DOHH2 (cell line): Measurements from ENCODE around the gene CELA2A.

ENCODE experiments used
- H3F3A ChIP-seq: fragments of 200-600 bp; sonication (generic), shearing (Covaris generic); 2 replicates; pipeline ENCODE4 v1.6.0; 2016; ENCODE audit warnings: antibody characterized with exemption, mild to moderate bottlenecking; ENCODE audit not compliant: control insufficient read depth, insufficient read depth
- H3K27ac ChIP-seq: fragments of 200-600 bp; sonication (generic); 2 replicates; pipeline ENCODE4 v1.5.1; 2014; ENCODE audit warnings: low read depth, mild to moderate bottlenecking, low read length, moderate library complexity
- H3K27me3 ChIP-seq: fragments of 200-600 bp; sonication (generic); 2 replicates; pipeline ENCODE4 v1.6.1; 2014; ENCODE audit warnings: mild to moderate bottlenecking, low read length, mixed read lengths; ENCODE audit not compliant: control insufficient read depth
- H3K36me3 ChIP-seq: fragments of 200-600 bp; sonication (generic); 2 replicates; pipeline ENCODE4 v1.6.1; 2014; ENCODE audit warnings: mild to moderate bottlenecking, low read length, moderate library complexity, mixed read lengths; ENCODE audit not compliant: control insufficient read depth
- H3K4me1 ChIP-seq: fragments of 200-600 bp; sonication (generic); 2 replicates; pipeline ENCODE4 v1.6.1; 2014; ENCODE audit warnings: mild to moderate bottlenecking, low read length, mixed read lengths; ENCODE audit not compliant: control insufficient read depth
- H3K4me2 ChIP-seq: fragments of 200-600 bp; sonication (generic); 2 replicates; pipeline ENCODE4 v1.6.0; 2014; ENCODE audit warnings: mild to moderate bottlenecking, low read length, moderate library complexity
- H3K4me3 ChIP-seq: fragments of 200-600 bp; sonication (generic); 2 replicates; pipeline ENCODE4 v1.5.1; 2014; ENCODE audit warnings: mild to moderate bottlenecking, low read length, mixed read lengths
- H3K79me2 ChIP-seq: fragments of 200-600 bp; sonication (generic); 2 replicates; pipeline ENCODE4 v1.6.1; 2014; ENCODE audit warnings: mild to moderate bottlenecking, low read length, mixed read lengths; ENCODE audit not compliant: control insufficient read depth
- H3K9me2 ChIP-seq: fragments of 200-600 bp; sonication (generic); replicated peaks from 2 replicates; pipeline ENCODE4 v1.6.1; 2014; ENCODE audit warnings: mild to moderate bottlenecking, low read length, mixed read lengths; ENCODE audit not compliant: control insufficient read depth
- H3K9me3 ChIP-seq: fragments of 200-600 bp; sonication (generic); 2 replicates; pipeline ENCODE4 v1.6.1; 2014; ENCODE audit warnings: antibody characterized with exemption, low read length, mixed read lengths; ENCODE audit not compliant: control insufficient read depth, insufficient read depth
- H4K20me1 ChIP-seq: fragments of 200-600 bp; sonication (generic); 2 replicates; pipeline ENCODE4 v1.6.0; 2014; ENCODE audit warnings: low read depth, mild to moderate bottlenecking, antibody characterized with exemption, low read length, moderate library complexity; ENCODE audit not compliant: control insufficient read depth, insufficient read depth
- CTCF ChIP-seq: fragments of 200-600 bp; sonication (generic); IDR thresholded peaks from one replicate; pipeline ENCODE4 v1.5.1; 2014; ENCODE audit warnings: antibody characterized with exemption, mild to moderate bottlenecking, low read depth, low read length; ENCODE audit not compliant: poor library complexity, severe bottlenecking
- EZH2phosphoT487 ChIP-seq: fragments of 200-600 bp; sonication (generic); IDR thresholded peaks from 2 replicates; pipeline ENCODE4 v1.6.1; 2017; ENCODE audit warnings: borderline replicate concordance, mild to moderate bottlenecking, antibody characterized with exemption, low read length, moderate library complexity, mixed read lengths

CELA2A gene

GRCh38 chr1:15442759-15443158 is 13.8 kb upstream of the CELA2A start:
- Histone ChIP-seq H3K79me2 (no peaks in the 10 kb centered on the region), H3K4me1 (no peaks in the 10 kb centered on the region)

GRCh38 chr1:15443281-15443680 is 13.3 kb upstream of the CELA2A start:
- no peaks in the 10 kb centered on the region for H3K36me3 ChIP-seq
- no peaks in the 10 kb centered on the region for H3F3A ChIP-seq
- no peak overlapping the region for H3K4me3 ChIP-seq
- H3K9me3 ChIP-seq = no peaks in the 10 kb centered on the region
- TF ChIP-seq EZH2phosphoT487 = no peak
- no peak for TF ChIP-seq CTCF
- no peak overlapping the region for H3K4me2 ChIP-seq
- H3K79me2 ChIP-seq = no peaks in the 10 kb centered on the region
- no peaks in the 10 kb centered on the region for H3K4me1 ChIP-seq
- H4K20me1 ChIP-seq = no peaks in the 10 kb centered on the region
- no peak overlapping the region for H3K27ac ChIP-seq
- H3K27me3 ChIP-seq = peaks cover 3% of the 10 kb centered on the region; the same call in 1 of the 2 replicates
- H3K9me2 ChIP-seq = no peaks in the 10 kb centered on the region

More at GRCh38 chr1:15442759-15443158, 13.8 kb upstream of the CELA2A start:
- TF ChIP-seq CTCF = no peak
- no peak for TF ChIP-seq EZH2phosphoT487
- Histone ChIP-seq H3K36me3 (no peaks in the 10 kb centered on the region), H4K20me1 (no peaks in the 10 kb centered on the region), H3K4me3 (no peak overlapping the region), H3K4me2 (no peak overlapping the region), H3K9me2 (no peaks in the 10 kb centered on the region), H3F3A (no peaks in the 10 kb centered on the region), H3K9me3 (no peaks in the 10 kb centered on the region), H3K27ac (no peak overlapping the region), H3K27me3 (peaks cover 3% of the 10 kb centered on the region; the same call in 1 of the 2 replicates)

- Histone ChIP-seq H3K79me2 (no peaks in the 10 kb centered on the region), H3K4me3 (no peak overlapping the region), H3K27me3 (peaks cover 3% of the 10 kb centered on the region; the same call in 1 of the 2 replicates), H3F3A (no peaks in the 10 kb centered on the region), H3K9me2 (no peaks in the 10 kb centered on the region), H3K36me3 (no peaks in the 10 kb centered on the region), H3K27ac (no peak overlapping the region), H3K4me2 (no peak overlapping the region), H3K9me3 (no peaks in the 10 kb centered on the region), H4K20me1 (no peaks in the 10 kb centered on the region), H3K4me1 (no peaks in the 10 kb centered on the region)
- TF ChIP-seq CTCF = no peak
- TF ChIP-seq EZH2phosphoT487 = no peak
Observed at GRCh38 chr1:15444468-15445389, 11.8 kb upstream of the CELA2A start.
